HCT116 (cell line): ENCODE data around the gene RAP1A.

ENCODE experiments used
- ATF3 ChIP-seq: IDR thresholded peaks from 2 replicates; pipeline ENCODE4 v1.6.1; 2012
- CBX3 ChIP-seq: IDR thresholded peaks from 2 replicates; pipeline ENCODE4 v1.6.1; 2012; ENCODE audit warnings: low read depth
- EGR1 ChIP-seq: IDR thresholded peaks from 2 replicates; pipeline ENCODE4 v1.6.1; 2012; ENCODE audit warnings: low read depth
- ELF1 ChIP-seq: IDR thresholded peaks from 2 replicates; pipeline ENCODE4 v1.6.1; 2012; ENCODE audit warnings: low read depth, borderline replicate concordance
- EZH2phosphoT487 ChIP-seq: fragments of 200-600 bp; IDR thresholded peaks from 2 replicates; pipeline ENCODE4 v1.6.1; 2018; ENCODE audit warnings: antibody characterized with exemption, borderline replicate concordance
- POLR2A ChIP-seq: IDR thresholded peaks from 2 replicates; pipeline ENCODE4 v1.7.0; 2011; ENCODE audit warnings: borderline replicate concordance; ENCODE audit not compliant: insufficient read depth, insufficient read length; ENCODE audit errors: extremely low read depth
- POLR2AphosphoS5 ChIP-seq: IDR thresholded peaks from 2 replicates; pipeline ENCODE4 v1.6.1; 2011; ENCODE audit warnings: mild to moderate bottlenecking, low read depth, low read length, moderate library complexity
- SP1 ChIP-seq: IDR thresholded peaks from 2 replicates; pipeline ENCODE4 v1.6.1; 2012; ENCODE audit warnings: low read depth
- SRF ChIP-seq: IDR thresholded peaks from 2 replicates; pipeline ENCODE4 v1.6.1; 2012; ENCODE audit warnings: low read depth
- TF ChIP-seq, protein P1 (sequence below), 3 experiments: fragments of 200-600 bp in 1 of 3; sonication (generic) in 1 of 3; IDR thresholded peaks in 2 of 3; conservative IDR thresholded peaks in 1 of 3; 2 replicates each; pipeline ENCODE4 v1.5.1; 2012 to 2017; ENCODE audit warnings: low read depth in 2 of 3, low read length in 2 of 3, antibody characterized with exemption in 1 of 3, borderline replicate concordance in 1 of 3, control low read depth in 1 of 3, mild to moderate bottlenecking in 1 of 3, mixed read lengths in 1 of 3, mixed run types in 1 of 3, moderate library complexity in 1 of 3; ENCODE audit not compliant: insufficient read depth in 1 of 3

GRCh38 chr1:111762332-111762731, 142.7 kb downstream of the RAP1A start:
- TF ChIP-seq, protein P1, sequence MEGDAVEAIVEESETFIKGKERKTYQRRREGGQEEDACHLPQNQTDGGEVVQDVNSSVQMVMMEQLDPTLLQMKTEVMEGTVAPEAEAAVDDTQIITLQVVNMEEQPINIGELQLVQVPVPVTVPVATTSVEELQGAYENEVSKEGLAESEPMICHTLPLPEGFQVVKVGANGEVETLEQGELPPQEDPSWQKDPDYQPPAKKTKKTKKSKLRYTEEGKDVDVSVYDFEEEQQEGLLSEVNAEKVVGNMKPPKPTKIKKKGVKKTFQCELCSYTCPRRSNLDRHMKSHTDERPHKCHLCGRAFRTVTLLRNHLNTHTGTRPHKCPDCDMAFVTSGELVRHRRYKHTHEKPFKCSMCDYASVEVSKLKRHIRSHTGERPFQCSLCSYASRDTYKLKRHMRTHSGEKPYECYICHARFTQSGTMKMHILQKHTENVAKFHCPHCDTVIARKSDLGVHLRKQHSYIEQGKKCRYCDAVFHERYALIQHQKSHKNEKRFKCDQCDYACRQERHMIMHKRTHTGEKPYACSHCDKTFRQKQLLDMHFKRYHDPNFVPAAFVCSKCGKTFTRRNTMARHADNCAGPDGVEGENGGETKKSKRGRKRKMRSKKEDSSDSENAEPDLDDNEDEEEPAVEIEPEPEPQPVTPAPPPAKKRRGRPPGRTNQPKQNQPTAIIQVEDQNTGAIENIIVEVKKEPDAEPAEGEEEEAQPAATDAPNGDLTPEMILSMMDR (IDR thresholded peaks at IDR 0.05 in 2 of 3, conservative IDR thresholded peaks at IDR 0.05 in 1 of 3; ENCODE audit: borderline replicate concordance in 1 of 3, insufficient read depth in 1 of 3, low read depth in 2 of 3, low read length in 2 of 3) = no peak
- no peak for TF ChIP-seq POLR2A
- TF ChIP-seq ELF1 = no peak
- TF ChIP-seq EZH2phosphoT487 = no peak
- no peak for TF ChIP-seq POLR2AphosphoS5
- TF ChIP-seq SRF = no peak
- no peak for TF ChIP-seq CBX3
- no peak for TF ChIP-seq ATF3
- no peak for TF ChIP-seq SP1
- TF ChIP-seq EGR1 = no peak
